GM10248 (cell line): ENCODE data around the gene CLDN14.

ENCODE experiments used
- CTCF ChIA-PET: fragments of 300-600 bp; sonication (Branson Sonifier 250); formaldehyde crosslinking; extraction: SDS; loops from one replicate; lab custom pipeline; 2021; ENCODE audit warnings: antibody characterized with exemption; lab: Yijun Ruan, JAX
- POLR2A ChIA-PET: fragments of 350-650 bp; sonication (Branson Sonifier 250); formaldehyde crosslinking; extraction: SDS; loops from one replicate; lab custom pipeline; 2020; ENCODE audit warnings: antibody characterized with exemption; lab: Yijun Ruan, JAX
- DNase-seq: peaks from one replicate; pipeline ENCODE4 v3.0.0; 2012; ENCODE audit errors: extremely low spot score
- CTCF ChIP-seq: IDR thresholded peaks from 2 replicates; pipeline ENCODE4 v1.5.1; 2012; ENCODE audit warnings: mild to moderate bottlenecking, low read depth; ENCODE audit errors: extremely low read depth, missing control alignments, control extremely low read depth

Gene CLDN14

GRCh38 chr21:36441715-36442114 lies 38.2 kb downstream of the CLDN14 start:
- DNase-seq, result no peak
- POLR2A ChIA-PET, result no interaction called here
- TF ChIP-seq CTCF, result no peak
- CTCF ChIA-PET, result interaction anchor here (0.9 to 1.7 kb wide), 2 partner anchors 9 to 46 kb away, joined by 3 read pairs; no protein-coding TSS in a partner anchor

- ChIA-PET CTCF (interaction anchor here (1.3 kb wide), 1 partner anchor 9 kb away, joined by 3 read pairs; no protein-coding TSS in a partner anchor), POLR2A (no interaction called here)
- DNase-seq, result no peak
- no peak for TF ChIP-seq CTCF
Measured at GRCh38 chr21:36437745-36438128, 42.2 kb downstream of the CLDN14 start.

DNA sequence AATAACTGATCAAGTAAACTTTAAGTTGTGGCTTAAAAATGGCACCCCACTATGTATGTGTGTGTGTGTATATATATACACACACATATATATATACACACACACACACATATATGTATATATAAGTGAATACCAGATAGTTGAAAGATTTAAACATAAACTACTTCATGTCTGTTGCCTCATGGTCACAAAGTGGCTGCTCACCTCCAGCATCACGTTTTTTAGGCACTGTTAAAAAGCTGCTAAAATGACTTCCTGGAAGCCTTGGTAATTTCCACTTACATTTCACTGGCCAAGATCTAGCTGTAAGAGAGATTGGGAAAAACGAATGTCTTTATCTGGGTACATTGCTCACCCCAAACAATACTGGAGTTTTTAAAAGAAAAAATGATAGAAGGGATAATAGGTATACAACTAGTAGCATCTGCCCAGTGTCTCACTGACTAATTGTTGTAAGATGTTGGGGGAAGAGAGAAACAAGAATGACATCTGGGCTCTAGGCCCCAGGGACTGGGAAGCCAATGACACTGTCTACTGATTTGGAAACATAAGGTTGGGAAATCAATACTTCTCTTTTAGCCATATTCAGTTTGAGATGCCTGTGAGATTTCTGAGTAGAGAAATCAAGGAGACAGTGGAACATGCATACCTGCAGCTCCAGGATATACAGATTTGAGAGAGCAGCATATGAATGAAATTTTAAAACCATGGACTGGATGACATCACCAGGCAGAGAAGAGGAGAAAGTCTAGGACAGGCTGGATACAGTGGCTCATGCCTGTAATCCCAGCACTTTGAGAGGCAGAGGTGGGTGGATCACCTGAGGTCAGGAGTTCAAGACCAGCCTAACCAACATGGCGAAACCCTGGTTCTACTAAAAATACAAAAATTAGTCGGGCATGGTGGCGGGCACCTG lies 42.8 kb downstream of the CLDN14 start:
- CTCF ChIA-PET, result interaction anchor here (0.8 to 1.3 kb wide), 2 partner anchors 8 to 68 kb away, joined by 3 read pairs; no protein-coding TSS in a partner anchor
- DNase-seq, result no peak
- no peak for TF ChIP-seq CTCF
- POLR2A ChIA-PET, result no interaction called here

DNA sequence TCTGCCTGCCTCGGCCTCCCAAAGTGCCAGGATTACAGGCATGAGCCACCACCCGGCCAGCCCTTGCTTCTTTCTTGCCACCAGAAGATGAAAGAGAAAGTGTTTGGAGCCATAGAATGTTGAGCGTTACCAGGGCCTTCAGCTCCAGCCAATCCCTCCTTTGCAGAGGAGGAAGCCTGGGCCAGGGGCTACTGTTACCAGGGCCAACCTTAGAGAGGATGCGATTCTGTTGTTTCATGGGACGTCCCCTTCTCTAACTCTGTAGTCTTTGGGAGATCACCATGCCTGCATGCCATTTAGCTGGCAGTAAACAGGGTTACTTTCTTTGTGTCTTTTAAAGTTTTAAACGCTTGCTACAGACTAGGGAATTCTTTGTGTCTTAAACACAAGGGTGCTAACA lies 45.8 kb downstream of the CLDN14 start:
- no peak for DNase-seq
- TF ChIP-seq CTCF, result no peak
- CTCF ChIA-PET, result interaction anchor here (0.6 to 1.4 kb wide), 2 partner anchors 12 to 13 kb away, joined by 3 read pairs; no protein-coding TSS in a partner anchor
- POLR2A ChIA-PET, result no interaction called here

DNA sequence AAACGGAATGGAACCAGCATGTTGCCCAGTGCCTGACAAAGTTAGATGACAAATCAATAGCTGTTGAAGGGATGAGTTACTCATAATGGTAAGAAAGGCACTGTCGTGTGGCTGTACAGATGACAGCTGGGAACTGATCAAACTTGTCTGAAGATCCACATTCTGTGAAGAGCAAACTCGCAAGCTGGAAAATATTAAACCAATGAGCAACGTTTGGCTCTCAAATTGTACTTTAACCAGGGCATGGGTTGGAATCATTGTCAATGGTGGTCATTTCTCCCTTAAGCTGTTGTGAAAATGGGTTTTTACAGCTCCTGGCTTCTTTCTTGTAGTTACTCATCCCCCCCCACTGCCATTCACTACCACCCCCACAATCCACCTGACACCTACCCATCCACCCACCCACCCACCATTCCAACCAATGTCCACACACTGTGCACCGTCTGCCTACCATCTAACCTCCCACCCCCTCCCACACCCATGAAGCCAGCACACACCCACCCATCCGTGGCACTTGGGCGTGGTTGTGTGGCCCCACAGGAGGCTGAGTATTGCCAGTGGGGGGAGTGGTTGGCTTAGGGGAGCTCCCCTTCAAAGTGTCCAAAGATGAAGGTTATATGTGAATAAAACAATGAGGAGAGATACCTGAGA lies 46.7 kb downstream of the CLDN14 start:
- POLR2A ChIA-PET, result no interaction called here
- DNase-seq, result no peak
- CTCF ChIA-PET, result interaction anchor here (0.8 to 1.4 kb wide), 5 partner anchors 9 to 70 kb away, joined by 3 to 5 read pairs (median 3); no protein-coding TSS in a partner anchor
- no peak for TF ChIP-seq CTCF

DNA sequence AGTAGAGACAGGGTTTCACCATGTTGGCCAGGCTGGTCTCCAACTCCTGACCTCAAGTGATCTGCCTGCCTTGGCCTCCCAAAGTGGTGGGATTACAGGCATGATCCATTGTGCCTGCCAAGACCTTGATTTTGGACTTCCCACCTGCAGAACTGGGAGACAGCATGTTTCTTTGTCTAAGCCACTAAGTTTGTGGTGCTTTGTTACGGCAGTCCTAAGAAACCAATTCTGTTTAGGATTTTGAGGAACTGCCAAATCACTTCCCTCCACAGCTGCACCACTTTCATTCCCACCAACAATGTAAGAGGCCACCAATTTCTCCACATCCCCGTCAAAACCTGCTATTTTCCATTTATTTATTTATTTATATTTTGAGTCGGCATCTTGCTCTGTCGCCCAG lies 48.7 kb downstream of the CLDN14 start:
- ChIA-PET CTCF (no interaction called here), POLR2A (no interaction called here)
- no peak for DNase-seq
- TF ChIP-seq CTCF, result no peak
